ENCODE results near the gene EXOC6. TPM values are rescaled to one million over a fixed set of nuclear protein-coding genes. Genes with fewer than 3 reads are reported as not detected.

EXOC6 gene
- 1 to 10 TPM; 9.6 to 9.7 TPM for total RNA-seq

DNA sequence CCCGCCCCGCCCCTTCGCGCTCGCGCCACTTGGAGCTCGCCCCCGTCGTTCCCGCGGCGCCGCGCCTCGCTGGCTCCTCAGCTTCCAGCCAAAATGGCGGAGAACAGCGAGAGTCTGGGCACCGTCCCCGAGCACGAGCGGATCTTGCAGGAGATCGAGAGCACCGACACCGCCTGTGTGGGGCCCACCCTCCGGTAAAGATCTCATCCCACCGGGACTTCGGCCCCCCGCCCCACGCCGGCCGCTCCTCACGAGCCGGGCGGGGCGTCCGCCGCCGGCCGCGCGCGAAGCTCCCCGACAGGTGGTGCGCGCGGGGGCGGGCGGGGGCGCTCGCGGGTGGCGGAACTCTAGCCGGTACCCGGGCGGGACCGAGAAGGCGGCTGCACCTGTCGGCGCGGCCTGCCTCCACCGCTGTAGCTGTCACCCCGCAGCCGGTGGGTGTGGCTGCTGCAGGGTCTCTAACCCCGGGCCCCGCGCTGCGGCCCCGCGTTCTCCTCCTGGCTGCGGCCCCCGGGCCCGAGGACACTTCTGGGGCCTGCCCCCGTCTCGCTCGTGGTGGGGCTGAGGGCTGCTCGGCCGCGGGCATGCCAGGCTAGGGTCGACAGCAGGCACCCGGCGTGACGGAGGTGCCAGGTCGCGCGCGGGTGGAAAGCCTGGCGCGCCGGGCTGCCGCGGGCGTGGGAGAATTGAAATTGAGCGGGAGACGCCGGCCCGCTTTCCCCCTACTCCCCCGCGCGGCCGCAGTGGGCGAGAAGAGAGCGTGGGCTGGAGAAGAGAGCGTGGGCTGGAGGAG, at the start of gene EXOC6:
TSS of gene EXOC6 (plus strand) at position 80 of the 793 bp plus-strand sequence. CDS start at position 94, 14 bp downstream.

GRCh38 chr10:93059975-93060886, 211.9 kb downstream of the EXOC6 start, which contains the start of gene CYP26C1:
Gene CYP26C1 (plus strand): TSS chr10:93060798. CDS start chr10:93061264, 466 bp downstream.

DNA sequence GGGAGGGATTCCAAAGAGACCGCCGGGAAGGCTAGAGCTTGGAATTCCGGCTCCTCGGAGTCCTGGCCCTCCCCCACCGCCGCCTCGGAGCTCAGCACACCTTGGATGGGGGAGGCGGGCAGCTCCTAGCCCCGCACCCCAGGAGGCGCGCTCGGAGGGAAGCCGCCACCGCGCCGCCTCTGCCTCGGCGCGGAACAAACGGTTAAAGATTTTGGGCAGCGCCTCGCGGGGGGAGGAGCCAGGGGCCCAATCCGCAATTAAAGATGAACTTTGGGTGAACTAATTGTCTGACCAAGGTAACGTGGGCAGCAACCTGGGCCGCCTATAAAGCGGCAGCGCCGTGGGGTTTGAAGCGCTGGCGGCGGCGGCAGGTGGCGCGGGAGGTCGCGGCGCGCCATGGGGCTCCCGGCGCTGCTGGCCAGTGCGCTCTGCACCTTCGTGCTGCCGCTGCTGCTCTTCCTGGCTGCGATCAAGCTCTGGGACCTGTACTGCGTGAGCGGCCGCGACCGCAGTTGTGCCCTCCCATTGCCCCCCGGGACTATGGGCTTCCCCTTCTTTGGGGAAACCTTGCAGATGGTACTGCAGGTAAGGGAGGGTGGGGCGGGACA, 225.3 kb downstream of the EXOC6 start, which contains the start of gene CYP26A1:
TSS of gene CYP26A1 (plus strand) at position 355 of the 608 bp plus-strand sequence. CDS start at position 397, 42 bp downstream.

Small RNA genes lying within 50 kb of the gene (small RNA-seq; reads per million reads assigned to genes)
- 0 reads per million in 2 donors for gene AL392103.1

Other genes starting within 250 kb of the EXOC6 start
- 1 to 10 TPM in 1 of 2 donors, under 1 TPM in 1; 0.69 to 9.0 TPM for gene HHEX, start 158.6 kb upstream of the EXOC6 start, total RNA-seq
- gene CYP26C1, start 212.3 kb downstream of the EXOC6 start, total RNA-seq, result under 1 TPM; under 0.01 TPM
- under 1 TPM in 1 of 2 donors, not detected in 1; 0.33 TPM for gene CYP26A1, start 225.4 kb downstream of the EXOC6 start, total RNA-seq